K562 (cell line): ENCODE measurements around the gene ZNF544. TPM values are rescaled to one million over a fixed set of nuclear protein-coding genes. Genes with fewer than 3 reads are reported as not detected.

Source experiments
- ATF7 ChIP-seq: fragments of 450-650 bp; IDR thresholded peaks from 2 replicates; pipeline ENCODE4 v1.7.1; 2014; ENCODE audit warnings: mild to moderate bottlenecking, moderate library complexity
- CC2D1A ChIP-seq: fragments of 450-650 bp; IDR thresholded peaks from 2 replicates; pipeline ENCODE4 v1.6.1; 2017; ENCODE audit warnings: mild to moderate bottlenecking
- FOXJ3 ChIP-seq: sonication (generic); formaldehyde crosslinking; IDR thresholded peaks from 2 replicates; pipeline ENCODE4 v1.4.0; 2020; ENCODE audit warnings: mild to moderate bottlenecking, missing genetic modification reagents
- FOXK2 ChIP-seq, 2 experiments: fragments of 450-650 bp; IDR thresholded peaks in 1 of 2; conservative IDR thresholded peaks in 1 of 2; 2 replicates each; pipeline ENCODE4 v1.6.1; 2016; ENCODE audit warnings: low read depth in 2 of 2, mild to moderate bottlenecking in 1 of 2
- HDAC1 ChIP-seq, 2 experiments: fragments of 450-650 bp; IDR thresholded peaks; 2 replicates each; pipeline ENCODE4 v1.6.1; 2016 to 2017; ENCODE audit warnings: inconsistent platforms in 1 of 2, mild to moderate bottlenecking in 1 of 2, moderate library complexity in 1 of 2
- HDAC2 ChIP-seq: fragments of 450-650 bp; IDR thresholded peaks from 2 replicates; pipeline ENCODE4 v1.6.1; 2016; ENCODE audit warnings: mild to moderate bottlenecking
- KDM5B ChIP-seq: fragments of 200-600 bp; sonication (generic); IDR thresholded peaks from 2 replicates; pipeline ENCODE4 v1.6.1; 2012; ENCODE audit warnings: low read depth, mild to moderate bottlenecking, moderate library complexity, low read length, control low read depth, inconsistent platforms; ENCODE audit not compliant: insufficient replicate concordance
- MYNN ChIP-seq, 2 experiments: sonication (generic); formaldehyde crosslinking in 1 of 2; IDR thresholded peaks; 2 replicates each; pipeline versions ENCODE4 v1.5.0 to v1.6.1; 2016 to 2020; ENCODE audit warnings: antibody characterized with exemption in 1 of 2, missing genetic modification reagents in 1 of 2
- NR2C2 ChIP-seq, 2 experiments: fragments of 200-800 bp in 1 of 2; sonication (Bioruptor generic) in 1 of 2; sonication (generic) in 1 of 2; formaldehyde crosslinking in 1 of 2; IDR thresholded peaks; 2 replicates each; pipeline versions ENCODE4 v1.6.1 to v1.8.0; 2016 to 2022; ENCODE audit warnings: mild to moderate bottlenecking in 1 of 2, missing compliant biosample characterization in 1 of 2, missing genetic modification characterization in 1 of 2, missing genetic modification reagents in 1 of 2
- ZNF3 ChIP-seq: fragments of 250-450 bp; sonication (Bioruptor Pico); IDR thresholded peaks from 2 replicates; pipeline ENCODE4 v1.5.0; 2021; ENCODE audit warnings: mild to moderate bottlenecking, moderate library complexity
- ZSCAN32 ChIP-seq: fragments of 450-650 bp; formaldehyde crosslinking; IDR thresholded peaks from 2 replicates; pipeline ENCODE4 v1.4.0; 2020; ENCODE audit warnings: mild to moderate bottlenecking, moderate library complexity
- polyA plus RNA-seq, 8 experiments: library from polyadenylated mRNA; depleted of rRNA in 4 of 8; stranded (reverse) in 5 of 8; unstranded in 3 of 8; fragments of >200 nt; fragmentation: Nextera tagmentation in 2 of 8; fragmentation: Illumina TruSeq in 1 of 8; extraction: Ambion mirVana in 2 of 8; extraction: Trizol in 1 of 8; gene quantifications; 2 replicates each; pipeline versions ENCODE4 v1.2.1 to v1.2.3, GENCODE V29; 2011 to 2014; ENCODE audit warnings: inconsistent platforms in 1 of 8, missing spikeins in 1 of 8
- total RNA-seq, 7 experiments: library from RNA; depleted of rRNA in 6 of 7; stranded (reverse); fragments of >200 nt in 6 of 7; fragmentation: Illumina TruSeq in 2 of 7; extraction: Trizol in 2 of 7; gene quantifications; 2 replicates each; pipeline versions ENCODE4 v1.2.1 to v1.2.3, GENCODE V29; 2011 to 2021; ENCODE audit warnings: low replicate concordance in 1 of 7
- TF ChIP-seq, protein P1 (sequence below), 2 experiments: fragments of 450-650 bp; IDR thresholded peaks; 2 replicates each; pipeline ENCODE4 v1.6.1; 2018; ENCODE audit warnings: mild to moderate bottlenecking in 2 of 2, low read depth in 1 of 2; ENCODE audit not compliant: partially characterized antibody in 2 of 2
- TF ChIP-seq, protein P2 (sequence below): fragments of 450-650 bp; IDR thresholded peaks from 2 replicates; pipeline ENCODE4 v1.6.1; 2016; ENCODE audit warnings: borderline replicate concordance
- TF ChIP-seq, protein P3 (sequence below): fragments of 150-350 bp; conservative IDR thresholded peaks from 2 replicates; pipeline ENCODE4 v1.6.1; 2014; ENCODE audit warnings: low read length
- TF ChIP-seq, protein P4 (sequence below): IDR thresholded peaks from 2 replicates; pipeline ENCODE4 v1.6.1; 2011; ENCODE audit warnings: borderline replicate concordance, low read depth, mild to moderate bottlenecking, moderate library complexity, low read length; ENCODE audit not compliant: insufficient read depth, poor library complexity, severe bottlenecking

ZNF544 gene
- total and polyA plus RNA-seq, 9 of the 15 experiments (the other 6 are each of a cell fraction or from before 2014, with no cell fraction given): 23.6 to 59.0 (median 41.4) TPM

DNA sequence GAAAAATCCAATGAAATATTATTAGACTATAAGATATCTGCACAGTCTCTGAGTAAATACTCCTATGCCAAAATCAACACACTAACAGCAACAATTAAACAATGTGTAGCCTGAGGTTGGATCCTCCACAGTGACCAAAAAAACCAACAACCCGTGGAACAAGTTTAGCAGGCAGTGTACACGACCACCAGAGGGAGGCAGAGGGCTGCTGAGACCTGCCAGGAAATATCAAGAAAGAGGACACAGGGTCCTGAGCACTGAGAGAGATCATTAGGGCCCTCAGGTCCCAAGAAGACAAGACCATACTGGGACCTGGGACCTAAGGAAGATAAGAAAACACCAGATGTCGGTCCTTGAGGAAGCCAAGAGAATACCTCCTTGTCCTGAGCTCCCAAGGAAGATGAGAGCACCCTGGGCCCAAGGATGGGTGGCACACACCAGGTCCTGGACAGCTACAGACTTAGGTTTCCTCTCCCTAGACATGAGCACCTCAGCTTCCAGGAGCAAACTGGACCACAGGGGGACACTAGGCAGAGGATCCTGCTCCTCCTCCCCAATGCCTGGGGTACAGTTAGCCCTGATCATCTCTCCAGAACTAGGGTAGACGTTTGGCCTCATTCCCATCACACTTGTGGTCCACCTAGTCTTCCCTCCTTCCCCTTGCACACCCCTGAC lies 46.7 kb upstream of the ZNF544 start (continued):
- TF ChIP-seq FOXK2 (conservative IDR thresholded peaks at IDR 0.05 in 1 of 2, IDR thresholded peaks at IDR 0.05 in 1 of 2; ENCODE audit: low read depth in 2 of 2): 0 out of 4 replicates have a peak, but pooled peaks of 1 of the 2 experiments have one; percentile 12
- TF ChIP-seq, protein P1, sequence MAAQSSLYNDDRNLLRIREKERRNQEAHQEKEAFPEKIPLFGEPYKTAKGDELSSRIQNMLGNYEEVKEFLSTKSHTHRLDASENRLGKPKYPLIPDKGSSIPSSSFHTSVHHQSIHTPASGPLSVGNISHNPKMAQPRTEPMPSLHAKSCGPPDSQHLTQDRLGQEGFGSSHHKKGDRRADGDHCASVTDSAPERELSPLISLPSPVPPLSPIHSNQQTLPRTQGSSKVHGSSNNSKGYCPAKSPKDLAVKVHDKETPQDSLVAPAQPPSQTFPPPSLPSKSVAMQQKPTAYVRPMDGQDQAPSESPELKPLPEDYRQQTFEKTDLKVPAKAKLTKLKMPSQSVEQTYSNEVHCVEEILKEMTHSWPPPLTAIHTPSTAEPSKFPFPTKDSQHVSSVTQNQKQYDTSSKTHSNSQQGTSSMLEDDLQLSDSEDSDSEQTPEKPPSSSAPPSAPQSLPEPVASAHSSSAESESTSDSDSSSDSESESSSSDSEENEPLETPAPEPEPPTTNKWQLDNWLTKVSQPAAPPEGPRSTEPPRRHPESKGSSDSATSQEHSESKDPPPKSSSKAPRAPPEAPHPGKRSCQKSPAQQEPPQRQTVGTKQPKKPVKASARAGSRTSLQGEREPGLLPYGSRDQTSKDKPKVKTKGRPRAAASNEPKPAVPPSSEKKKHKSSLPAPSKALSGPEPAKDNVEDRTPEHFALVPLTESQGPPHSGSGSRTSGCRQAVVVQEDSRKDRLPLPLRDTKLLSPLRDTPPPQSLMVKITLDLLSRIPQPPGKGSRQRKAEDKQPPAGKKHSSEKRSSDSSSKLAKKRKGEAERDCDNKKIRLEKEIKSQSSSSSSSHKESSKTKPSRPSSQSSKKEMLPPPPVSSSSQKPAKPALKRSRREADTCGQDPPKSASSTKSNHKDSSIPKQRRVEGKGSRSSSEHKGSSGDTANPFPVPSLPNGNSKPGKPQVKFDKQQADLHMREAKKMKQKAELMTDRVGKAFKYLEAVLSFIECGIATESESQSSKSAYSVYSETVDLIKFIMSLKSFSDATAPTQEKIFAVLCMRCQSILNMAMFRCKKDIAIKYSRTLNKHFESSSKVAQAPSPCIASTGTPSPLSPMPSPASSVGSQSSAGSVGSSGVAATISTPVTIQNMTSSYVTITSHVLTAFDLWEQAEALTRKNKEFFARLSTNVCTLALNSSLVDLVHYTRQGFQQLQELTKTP (IDR thresholded peaks at IDR 0.05; ENCODE audit: low read depth in 1 of 2, partially characterized antibody in 2 of 2): peak in 1 of 2 experiments; percentile 41
- TF ChIP-seq KDM5B: no peak
- peak in 1 of 2 experiments; percentile 17; a peak in 2 of 4 replicates for TF ChIP-seq HDAC1 (IDR thresholded peaks at IDR 0.05)
- TF ChIP-seq, protein P2, sequence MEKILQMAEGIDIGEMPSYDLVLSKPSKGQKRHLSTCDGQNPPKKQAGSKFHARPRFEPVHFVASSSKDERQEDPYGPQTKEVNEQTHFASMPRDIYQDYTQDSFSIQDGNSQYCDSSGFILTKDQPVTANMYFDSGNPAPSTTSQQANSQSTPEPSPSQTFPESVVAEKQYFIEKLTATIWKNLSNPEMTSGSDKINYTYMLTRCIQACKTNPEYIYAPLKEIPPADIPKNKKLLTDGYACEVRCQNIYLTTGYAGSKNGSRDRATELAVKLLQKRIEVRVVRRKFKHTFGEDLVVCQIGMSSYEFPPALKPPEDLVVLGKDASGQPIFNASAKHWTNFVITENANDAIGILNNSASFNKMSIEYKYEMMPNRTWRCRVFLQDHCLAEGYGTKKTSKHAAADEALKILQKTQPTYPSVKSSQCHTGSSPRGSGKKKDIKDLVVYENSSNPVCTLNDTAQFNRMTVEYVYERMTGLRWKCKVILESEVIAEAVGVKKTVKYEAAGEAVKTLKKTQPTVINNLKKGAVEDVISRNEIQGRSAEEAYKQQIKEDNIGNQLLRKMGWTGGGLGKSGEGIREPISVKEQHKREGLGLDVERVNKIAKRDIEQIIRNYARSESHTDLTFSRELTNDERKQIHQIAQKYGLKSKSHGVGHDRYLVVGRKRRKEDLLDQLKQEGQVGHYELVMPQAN: 0 out of 2 replicates have a peak, but pooled peaks have one; percentile 24
- TF ChIP-seq, protein P3, sequence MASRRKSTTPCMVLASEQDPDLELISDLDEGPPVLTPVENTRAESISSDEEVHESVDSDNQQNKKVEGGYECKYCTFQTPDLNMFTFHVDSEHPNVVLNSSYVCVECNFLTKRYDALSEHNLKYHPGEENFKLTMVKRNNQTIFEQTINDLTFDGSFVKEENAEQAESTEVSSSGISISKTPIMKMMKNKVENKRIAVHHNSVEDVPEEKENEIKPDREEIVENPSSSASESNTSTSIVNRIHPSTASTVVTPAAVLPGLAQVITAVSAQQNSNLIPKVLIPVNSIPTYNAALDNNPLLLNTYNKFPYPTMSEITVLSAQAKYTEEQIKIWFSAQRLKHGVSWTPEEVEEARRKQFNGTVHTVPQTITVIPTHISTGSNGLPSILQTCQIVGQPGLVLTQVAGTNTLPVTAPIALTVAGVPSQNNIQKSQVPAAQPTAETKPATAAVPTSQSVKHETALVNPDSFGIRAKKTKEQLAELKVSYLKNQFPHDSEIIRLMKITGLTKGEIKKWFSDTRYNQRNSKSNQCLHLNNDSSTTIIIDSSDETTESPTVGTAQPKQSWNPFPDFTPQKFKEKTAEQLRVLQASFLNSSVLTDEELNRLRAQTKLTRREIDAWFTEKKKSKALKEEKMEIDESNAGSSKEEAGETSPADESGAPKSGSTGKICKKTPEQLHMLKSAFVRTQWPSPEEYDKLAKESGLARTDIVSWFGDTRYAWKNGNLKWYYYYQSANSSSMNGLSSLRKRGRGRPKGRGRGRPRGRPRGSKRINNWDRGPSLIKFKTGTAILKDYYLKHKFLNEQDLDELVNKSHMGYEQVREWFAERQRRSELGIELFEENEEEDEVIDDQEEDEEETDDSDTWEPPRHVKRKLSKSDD: no peak
- TF ChIP-seq HDAC2: no peak
- no peak for TF ChIP-seq NR2C2 (CRISPR knock-in tag; IDR thresholded peaks at IDR 0.05)
- no peak for TF ChIP-seq NR2C2 (tag; IDR thresholded peaks at IDR 0.05)
- TF ChIP-seq, protein P4, sequence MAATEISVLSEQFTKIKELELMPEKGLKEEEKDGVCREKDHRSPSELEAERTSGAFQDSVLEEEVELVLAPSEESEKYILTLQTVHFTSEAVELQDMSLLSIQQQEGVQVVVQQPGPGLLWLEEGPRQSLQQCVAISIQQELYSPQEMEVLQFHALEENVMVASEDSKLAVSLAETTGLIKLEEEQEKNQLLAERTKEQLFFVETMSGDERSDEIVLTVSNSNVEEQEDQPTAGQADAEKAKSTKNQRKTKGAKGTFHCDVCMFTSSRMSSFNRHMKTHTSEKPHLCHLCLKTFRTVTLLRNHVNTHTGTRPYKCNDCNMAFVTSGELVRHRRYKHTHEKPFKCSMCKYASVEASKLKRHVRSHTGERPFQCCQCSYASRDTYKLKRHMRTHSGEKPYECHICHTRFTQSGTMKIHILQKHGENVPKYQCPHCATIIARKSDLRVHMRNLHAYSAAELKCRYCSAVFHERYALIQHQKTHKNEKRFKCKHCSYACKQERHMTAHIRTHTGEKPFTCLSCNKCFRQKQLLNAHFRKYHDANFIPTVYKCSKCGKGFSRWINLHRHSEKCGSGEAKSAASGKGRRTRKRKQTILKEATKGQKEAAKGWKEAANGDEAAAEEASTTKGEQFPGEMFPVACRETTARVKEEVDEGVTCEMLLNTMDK: no peak
- no peak for TF ChIP-seq MYNN (IDR thresholded peaks at IDR 0.05)
- TF ChIP-seq MYNN (CRISPR knock-in tag; IDR thresholded peaks at IDR 0.05): no peak
- no peak for TF ChIP-seq ZNF3 (CRISPR knock-in tag)
- TF ChIP-seq ATF7: no peak
- TF ChIP-seq CC2D1A: 0 out of 2 replicates have a peak, but pooled peaks have one; percentile 31
- TF ChIP-seq ZSCAN32 (CRISPR knock-in tag): no peak
- no peak for TF ChIP-seq FOXJ3
